ENCODE measurements around the gene LDLRAD3.

DNA sequence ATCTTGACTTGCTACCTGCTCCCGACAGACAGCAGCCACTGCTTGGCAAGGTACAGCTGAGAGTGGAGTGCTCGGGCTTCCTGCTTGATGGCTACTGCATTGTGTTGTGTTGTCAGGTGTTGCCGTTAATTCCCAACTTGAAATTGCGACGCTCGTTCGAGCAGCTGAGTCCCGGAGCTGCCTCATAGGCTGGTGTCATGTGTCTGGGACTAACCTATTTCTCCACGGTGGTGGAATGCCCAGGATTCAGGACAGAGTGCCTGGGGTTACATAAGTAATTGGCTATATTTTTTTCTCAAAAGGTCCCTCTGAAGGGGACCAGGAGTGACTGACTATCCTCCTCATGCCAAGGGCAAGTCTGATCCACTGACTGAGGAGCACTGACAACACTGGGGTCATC is 326.8 kb downstream of the LDLRAD3 start:
- TF ChIP-seq, protein P1, sequence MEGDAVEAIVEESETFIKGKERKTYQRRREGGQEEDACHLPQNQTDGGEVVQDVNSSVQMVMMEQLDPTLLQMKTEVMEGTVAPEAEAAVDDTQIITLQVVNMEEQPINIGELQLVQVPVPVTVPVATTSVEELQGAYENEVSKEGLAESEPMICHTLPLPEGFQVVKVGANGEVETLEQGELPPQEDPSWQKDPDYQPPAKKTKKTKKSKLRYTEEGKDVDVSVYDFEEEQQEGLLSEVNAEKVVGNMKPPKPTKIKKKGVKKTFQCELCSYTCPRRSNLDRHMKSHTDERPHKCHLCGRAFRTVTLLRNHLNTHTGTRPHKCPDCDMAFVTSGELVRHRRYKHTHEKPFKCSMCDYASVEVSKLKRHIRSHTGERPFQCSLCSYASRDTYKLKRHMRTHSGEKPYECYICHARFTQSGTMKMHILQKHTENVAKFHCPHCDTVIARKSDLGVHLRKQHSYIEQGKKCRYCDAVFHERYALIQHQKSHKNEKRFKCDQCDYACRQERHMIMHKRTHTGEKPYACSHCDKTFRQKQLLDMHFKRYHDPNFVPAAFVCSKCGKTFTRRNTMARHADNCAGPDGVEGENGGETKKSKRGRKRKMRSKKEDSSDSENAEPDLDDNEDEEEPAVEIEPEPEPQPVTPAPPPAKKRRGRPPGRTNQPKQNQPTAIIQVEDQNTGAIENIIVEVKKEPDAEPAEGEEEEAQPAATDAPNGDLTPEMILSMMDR (IDR thresholded peaks at IDR 0.05): no peak
- no peak for TF ChIP-seq EP300 (IDR thresholded peaks at IDR 0.05)
- TF ChIP-seq POLR2A (IDR thresholded peaks at IDR 0.05): no peak
